ENCODE data around the gene DKK2.
"Not testable (repeated sequence)": the region's sequence is repeated elsewhere in the genome, so short reads cannot be mapped to it uniquely, and the experiment has no call there.

Gene DKK2

DNA sequence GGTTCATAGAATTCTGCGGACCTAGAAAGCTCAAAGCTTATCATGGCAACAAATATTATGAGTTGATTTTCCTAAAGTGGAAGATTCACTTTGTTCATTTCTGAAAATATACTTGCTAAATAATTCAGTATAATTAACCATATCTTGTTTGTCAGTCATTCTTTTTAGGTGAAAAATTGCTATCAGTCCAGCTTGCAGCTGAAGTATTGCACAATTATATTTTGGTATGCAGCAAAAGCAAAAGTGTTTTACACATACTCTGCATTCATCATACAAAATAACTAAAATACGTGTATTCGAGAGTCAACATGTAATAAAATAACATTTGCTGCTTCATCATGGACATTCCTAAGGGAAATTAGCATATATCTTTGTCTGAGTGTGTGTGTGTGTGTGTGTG is 24.8 kb downstream of the DKK2 start:
- no peak for DNase-seq

DNA sequence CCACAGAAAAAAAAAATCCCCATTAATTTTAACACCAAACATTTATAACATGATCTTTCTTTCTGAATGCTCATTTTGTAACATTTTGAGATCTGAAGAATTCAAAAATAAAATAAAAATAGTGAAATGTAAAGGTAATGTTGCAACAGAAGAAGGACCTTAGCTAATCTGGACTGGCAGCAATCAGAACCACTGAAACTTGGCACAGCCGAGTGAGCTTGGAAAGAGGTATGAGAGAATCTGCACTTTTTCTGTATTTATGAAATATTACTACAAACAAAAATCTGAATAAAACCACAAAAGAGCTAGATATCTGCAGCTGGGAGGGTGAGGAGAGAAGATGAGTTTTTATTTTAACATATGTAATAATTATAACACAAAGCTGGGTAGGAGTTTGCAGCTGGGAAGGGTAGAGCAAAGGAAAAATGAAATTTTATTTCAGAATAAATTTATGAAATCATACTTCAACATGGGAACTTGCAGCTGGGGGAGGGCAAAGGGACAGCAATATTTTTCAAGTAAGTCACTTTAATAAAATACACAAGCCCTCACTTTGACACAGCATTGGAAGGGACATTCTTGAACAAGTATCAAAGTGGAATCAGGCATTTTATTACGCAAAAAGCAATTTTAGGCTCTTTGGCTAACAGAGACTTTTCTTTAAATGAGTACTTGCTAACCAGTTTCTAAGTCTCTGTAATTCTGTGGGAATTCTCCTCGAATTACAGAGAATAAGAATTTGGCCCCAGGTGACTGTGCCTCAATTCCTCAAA is 26.7 kb downstream of the DKK2 start:
- DNase-seq, result no peak

DNA sequence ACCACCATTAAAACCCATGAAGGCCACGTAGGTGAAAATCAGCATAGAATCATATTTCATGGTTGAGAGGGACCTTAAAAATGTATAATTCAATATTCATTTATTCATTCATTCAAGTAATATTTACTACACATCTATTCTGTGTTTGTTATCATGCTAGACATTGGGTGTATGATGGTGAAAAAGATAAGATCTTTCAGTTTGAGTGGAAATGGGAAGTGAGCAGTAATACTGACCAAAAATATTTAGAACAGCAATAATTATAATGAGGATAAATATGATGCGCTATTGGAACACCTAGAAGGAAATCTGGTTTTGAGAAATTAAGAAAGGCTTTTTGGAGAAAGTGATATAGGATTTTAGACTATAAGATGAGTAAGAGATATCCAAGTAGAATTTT is 28.0 kb downstream of the DKK2 start:
- DNase-seq, result no peak

DNA sequence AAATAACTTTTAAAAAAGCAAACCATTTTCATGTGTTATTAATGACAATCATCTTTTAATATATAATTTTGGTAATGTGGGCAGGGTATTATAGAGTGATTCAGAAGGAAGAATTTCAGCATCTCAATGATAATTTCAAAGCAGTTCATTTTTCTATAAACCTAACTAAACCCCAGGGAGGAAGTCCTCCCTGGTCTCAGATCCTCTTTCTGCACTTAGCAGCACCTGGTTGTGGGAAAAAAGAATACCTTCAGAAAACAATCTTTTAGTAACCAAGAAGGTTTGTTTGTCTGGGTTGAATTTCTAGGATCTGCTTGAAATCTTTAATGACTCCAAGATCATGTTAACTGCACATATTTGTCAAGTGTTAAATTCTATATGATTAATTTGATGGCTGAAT is 29.9 kb downstream of the DKK2 start:
- no peak for DNase-seq

DNA sequence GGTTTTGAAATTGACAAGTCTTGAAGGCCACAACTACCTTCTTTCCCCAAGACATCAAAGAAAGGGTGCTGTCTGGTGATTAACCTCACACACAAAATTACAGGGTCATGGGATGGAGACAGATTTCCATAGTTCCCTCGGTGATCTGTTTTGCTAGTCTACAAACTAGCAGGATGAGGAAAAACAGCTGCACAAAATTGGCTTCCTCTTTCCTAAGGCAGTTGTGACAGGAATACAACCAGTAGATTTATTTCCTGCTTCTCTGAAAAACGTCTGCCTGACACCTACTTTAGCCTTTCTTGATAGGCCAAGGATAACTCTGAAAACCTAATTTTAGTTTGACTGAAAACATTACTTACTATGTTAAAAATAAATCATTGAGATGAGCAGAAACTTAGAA is 39.6 kb downstream of the DKK2 start:
- no peak for DNase-seq

DNA sequence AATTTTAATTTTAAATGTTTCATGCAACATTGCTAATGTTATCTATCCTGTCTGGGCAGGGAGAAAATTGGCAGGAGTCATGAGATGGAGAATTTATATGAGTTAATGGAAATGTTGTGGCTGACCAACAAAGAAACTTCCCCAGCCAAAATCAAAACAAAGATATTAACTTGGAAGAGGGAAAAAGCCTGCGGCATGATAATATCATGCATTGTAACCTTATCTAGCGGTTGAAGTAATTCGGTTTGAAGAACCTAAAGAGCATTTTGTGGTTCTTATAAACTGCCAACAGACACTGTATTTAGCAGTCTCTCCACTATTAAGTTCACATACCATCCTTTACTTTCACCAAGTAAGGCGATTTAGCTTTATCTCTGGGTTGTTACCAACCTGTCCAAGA is 42.3 kb downstream of the DKK2 start:
- no peak for DNase-seq

DNA sequence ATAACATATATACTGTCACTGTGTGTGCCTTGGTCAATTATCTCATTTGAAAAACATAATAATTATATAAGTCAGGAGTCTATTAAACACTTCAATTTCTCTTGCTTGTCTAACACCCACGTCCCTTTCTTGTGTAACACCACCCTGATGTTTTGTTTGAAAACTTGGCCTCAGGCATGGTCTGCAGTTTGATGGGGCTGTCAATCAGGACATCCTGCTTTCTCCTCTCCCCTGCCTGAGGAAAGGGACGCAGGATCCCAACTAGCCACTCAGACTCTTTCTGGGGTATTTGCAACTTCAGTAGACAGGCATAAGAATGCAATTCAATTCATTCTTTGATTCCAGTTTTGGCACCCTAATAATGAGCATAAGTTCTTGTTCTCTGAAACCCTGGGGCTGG is 48.8 kb downstream of the DKK2 start:
- no peak for DNase-seq

DNA sequence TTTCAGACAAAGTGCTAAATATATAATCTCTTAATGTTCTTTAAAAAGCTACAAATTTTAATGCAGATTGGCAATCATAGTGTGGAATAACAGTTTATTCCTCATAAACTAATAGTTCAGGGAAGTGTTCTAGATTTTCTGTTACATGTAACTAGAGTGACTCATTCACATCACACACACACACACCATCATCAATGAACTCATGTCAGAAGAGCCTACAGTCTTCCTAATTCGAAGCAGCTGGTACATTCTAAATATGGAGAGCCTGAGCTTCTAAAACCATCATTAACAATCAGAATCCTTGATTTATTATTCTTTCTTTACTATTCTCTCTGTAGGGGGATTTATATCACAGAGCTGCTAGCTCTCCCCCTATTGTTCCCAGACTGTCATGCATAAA is 49.6 kb downstream of the DKK2 start:
- no peak for DNase-seq

DNA sequence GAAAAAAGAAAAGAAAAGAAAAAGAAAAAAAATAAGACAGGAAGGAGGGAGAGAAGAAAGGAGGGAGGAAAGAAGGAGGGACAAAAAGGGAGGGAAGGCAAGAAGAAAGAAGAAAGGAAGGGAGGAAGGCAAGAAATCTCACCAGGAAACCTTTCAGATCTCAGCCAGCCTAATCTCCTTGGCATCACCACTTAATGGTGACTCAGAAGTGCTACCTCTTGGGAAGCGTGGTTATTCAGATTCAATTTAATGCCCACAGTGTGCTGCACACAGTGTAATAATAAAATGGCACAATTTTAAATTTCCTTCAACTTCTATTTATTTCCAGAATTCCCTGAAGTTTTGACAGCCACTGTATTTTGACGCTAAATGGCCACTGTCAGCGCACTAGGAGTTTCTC is 50.3 kb downstream of the DKK2 start:
- DNase-seq, result no peak

DNA sequence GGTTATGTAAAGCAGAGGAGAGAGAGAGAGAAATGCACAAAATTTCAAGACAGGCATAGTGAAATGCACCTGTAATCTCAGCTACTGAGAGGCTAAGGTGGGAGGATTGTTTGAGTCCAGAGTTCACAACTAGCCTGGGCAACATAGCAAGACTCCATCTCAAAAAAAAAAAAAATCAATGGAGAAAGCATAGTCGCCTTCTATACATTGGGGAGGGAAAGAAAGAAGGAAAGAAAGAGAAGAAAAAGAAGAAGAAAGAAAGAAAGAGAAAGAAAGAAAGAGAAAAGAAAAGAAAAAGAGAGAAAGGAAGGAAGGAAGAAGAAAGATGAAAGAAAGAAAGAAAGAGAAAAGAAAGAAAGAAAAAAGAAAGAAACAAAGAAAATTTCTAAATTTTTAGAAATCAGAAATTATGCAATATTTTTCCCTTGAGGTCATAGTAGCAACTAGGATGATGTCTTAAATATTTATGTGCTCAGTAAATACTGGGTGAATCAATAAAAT is 53.4 kb downstream of the DKK2 start:
- DNase-seq, result no peak

DNA sequence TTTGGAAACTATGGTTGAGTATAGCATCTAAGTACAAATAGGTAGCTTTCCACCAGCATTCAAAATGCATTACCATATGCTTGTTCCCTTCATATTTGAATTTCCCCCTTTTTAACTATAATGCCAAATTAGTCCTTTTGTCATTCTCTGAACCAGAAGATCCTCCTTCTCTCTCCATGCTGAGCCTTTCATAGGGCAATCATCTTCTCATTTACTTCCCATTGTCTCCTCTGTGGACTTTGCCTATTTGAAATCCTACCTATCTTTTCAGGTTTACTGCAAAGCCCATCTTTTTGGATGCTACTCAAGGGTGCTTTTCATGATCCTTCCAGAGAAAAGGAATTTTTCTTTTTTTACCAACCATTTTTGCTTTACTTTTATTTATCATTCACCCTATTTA is 54.7 kb downstream of the DKK2 start:
- no peak for DNase-seq

DNA sequence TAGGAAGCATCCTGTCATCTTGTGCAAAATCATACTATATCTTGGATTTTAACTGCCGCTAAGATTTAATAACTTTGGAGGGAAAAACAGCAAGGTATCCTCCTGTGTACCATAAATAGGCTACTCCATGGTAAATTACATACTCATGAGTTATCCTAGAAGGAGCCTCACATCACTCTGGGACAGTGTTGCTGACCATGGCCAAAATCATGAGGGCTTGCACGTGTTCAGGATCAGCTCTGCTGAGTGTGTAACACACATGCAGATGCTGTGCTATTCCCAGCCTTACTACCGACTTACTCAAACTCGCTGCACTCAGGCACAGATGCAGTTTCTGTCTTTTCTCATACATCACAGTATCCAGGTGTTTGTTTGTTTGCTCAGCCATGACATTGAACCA is 56.6 kb downstream of the DKK2 start:
- DNase-seq, result no peak

DNA sequence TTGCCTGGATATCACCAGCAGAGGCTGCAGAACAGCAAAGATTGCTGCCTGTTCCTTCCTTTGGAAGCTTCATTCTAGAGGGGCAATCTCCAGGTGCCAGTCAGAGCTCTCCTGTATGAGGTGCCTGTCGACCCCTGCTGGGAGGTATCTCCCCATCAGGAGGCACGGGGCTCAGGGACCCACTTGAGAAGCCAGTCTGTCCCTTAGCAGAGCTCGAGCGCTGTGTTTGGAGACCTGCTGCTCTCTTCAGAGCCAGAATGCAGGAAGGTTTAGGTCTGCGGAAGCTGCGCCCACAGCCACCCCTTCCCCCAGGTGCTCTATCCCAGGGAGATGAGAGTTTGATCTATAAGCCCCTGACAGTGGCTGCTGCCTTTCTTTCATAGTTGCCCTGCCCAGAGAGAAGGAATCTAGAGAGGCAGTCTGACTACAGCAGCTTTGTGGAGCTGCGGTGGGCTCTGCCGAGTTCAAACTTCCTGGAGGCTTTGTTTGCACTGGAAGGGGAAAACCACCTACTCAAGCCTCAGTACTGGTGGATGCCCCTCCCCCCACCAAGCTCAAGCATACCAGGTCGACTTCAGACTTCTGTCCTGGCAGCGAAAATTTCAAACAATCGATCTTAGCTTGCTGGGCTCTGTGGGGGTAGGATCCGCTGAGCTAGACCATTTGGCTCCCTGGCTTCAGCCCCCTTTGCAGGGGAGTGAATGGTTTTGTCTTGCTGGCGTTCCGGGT is 57.9 kb downstream of the DKK2 start:
- no peak for DNase-seq

DNA sequence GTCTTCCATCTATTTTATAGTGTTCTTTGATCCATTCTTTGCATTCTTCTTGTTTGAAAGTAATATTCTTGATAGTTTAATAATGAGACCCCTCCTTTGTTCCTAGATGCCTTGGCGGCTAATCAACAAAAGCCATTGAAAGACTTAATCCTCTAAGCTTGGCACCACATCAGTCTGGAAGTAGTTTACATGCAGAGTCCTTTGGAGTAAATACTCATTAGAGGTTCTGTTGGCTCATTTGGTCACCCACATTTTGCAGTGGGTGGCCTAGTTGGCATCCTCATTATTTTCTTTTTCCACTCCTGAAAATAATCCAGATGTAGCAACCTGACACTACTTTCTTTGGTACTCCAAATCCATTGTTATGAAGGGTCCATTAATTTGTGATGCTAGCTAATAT is 64.5 kb downstream of the DKK2 start:
- no peak for DNase-seq

DNA sequence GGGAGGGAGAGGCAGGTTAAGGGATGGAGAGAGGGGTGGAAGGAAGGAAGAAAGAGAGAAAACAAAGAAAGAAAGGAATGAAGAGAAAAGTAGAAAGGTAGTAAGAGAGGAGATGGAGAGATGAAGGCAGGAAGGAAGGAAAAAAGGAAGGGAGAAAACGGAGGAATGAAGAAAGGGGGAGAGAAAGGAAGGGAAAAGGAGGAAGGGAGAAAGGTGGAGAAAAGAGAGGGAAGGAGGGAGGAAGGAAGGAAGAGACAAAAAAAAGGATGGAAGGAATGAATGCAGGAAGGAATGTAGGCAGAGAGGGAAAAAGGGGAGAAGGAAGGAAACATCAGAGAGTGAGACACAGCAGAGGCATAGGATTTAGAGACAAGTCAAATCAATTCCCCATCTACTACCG is 68.2 kb downstream of the DKK2 start:
- DNase-seq, result no peak

DNA sequence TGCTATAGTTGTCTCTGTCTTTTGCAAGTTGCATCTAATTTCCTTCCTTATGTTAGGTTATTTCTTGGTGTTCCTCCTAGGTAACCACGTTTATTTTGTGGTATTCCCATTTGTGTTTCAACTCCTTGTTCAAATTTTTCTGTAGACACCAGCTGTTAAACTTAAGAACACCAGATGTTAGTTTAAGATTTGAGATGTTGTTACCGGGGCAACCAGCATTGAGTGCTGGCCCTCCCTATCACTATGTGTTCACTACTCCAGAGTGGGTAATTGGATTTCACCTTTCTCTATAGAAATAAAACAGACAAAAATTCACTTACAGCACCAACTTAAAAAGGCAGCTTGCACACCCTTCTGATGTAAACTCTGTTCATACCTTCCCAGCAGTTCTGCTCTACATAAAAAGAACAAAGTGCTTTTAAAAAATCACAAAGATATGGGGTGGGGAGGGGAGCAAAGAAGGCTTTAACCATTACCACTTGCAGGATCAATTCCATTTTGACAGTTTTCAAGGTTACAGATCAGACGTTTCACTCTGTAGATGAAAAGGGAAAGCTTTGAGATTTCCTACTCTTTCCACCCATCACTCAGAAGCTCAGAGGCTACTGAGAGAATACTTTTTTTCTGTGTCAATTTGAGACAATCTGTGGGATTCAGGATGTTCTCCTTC is 82.9 kb downstream of the DKK2 start:
- no peak for DNase-seq

DNA sequence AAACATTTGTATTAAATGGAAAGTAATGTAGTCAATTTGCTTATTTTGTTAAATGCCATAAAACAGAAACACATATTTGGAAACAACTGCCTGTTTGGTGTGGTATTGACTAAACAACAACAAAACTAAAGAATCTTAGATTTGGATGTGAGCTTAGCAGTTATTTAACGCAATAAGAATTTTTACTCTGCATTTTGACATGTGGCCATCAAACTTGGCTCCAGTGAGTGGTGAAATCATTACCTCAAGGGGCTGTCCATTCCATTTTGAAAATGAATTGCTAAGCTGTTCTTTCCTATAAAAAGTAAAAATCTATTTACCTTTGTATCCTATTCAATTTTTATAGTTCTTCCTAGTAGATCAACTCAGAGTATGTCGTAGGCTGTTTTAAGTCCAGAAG is 84.2 kb downstream of the DKK2 start:
- no peak for DNase-seq

DNA sequence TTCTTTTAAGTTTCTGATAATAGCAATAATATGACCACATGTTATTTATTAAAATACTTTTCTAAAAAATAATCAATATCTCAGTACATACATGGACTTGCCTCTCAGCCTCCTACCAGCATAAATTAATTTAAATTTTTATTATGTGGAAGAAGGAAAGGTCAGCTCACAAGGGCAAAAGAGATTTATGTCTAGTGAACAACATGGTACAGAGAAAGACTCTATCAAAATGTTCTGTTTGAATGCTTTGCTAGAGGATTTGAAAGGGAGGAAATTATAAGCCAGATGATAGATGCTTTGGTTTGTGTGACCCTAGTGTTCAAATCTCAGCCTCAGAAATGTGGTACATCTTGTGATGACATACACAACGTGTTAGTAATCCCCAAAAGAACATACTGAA is 94.3 kb downstream of the DKK2 start:
- no peak for DNase-seq

DNA sequence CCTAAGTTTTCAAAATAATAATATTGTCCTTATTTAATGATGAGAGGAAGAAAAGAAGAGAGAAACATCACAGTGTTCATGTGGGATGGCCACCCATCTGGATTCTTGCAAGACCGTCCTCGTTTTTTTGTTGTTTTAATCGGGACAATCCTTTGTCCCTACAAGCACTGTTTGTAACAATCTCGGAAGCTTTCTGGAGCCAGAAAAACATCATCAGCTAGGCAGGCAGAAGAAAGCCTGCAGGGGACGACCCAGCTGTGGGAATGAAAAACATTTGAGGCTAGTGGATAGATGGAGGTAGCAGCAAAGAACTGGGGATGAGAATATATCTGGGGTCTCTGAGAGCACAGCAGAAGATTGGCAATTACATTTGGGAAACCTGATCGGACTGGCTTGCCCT is 105.6 kb downstream of the DKK2 start:
- no peak for DNase-seq

DNA sequence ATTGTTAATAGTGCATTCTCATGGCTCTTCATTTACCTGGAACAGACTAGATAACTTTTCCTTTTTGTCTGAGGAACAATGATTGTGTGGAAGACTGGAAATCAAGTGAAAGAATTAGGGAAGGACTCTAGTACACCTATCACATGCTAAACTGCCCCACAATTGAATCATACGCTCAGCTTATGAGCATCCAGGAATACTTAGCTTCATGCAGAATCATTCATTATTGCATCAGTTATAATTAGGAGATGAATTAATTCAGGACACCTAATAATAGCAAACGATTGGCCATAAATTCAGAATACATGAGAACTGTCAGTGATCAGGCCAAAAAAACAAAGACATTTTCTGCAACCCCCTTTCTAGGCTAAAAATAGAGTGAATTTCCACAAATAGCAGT is 106.9 kb downstream of the DKK2 start:
- DNase-seq, result no peak

DNA sequence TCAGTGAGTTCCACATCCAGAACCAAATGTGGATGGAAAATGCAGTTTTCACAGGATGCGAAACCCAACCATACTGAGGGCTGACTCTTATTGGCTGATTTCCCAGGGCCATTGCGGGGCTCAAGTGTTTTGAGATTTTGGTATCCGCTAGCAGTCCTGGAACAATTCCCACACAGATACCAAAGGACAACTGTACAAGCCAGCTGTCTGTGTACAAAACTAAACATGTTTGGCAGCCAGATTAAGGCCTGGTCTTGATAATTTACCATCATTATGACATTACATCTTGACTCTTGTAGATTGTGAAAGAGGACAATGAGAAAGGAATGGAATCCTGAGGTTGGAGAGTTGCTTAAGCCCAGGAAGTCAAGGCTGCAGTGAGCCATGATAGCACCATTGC is 121.9 kb downstream of the DKK2 start:
- no peak for DNase-seq

DNA sequence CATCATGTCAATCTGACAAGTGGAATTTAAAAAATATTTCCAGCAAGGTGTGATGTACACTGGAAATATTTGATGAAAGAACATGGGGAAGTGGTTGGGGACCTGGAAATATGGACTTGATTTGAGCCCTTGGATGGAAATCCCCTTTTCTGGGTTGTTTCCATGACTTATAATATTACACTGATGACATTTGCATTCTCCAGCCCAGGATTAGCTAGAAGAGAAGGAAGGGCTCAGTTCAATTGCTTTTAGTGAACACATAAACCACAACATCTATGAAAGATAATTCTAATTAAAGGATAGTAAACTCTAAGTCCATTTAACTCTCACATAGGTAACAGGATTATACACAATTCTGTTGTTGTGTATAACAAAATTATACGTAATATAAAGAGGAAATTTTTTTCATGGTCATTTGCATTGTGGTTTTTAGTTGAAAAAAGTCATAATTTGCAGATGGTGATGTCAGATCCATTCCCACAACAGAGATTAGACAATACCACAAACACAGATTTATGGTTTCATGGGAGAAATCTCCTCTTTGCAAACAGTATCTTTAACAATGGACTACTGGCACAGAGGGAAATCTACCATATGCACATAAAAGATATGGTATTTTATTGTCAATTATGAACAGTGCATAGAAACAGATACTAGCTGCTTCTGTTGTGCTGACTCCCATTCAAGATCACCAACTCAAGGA is 126.5 kb downstream of the DKK2 start:
- no peak for DNase-seq

DNA sequence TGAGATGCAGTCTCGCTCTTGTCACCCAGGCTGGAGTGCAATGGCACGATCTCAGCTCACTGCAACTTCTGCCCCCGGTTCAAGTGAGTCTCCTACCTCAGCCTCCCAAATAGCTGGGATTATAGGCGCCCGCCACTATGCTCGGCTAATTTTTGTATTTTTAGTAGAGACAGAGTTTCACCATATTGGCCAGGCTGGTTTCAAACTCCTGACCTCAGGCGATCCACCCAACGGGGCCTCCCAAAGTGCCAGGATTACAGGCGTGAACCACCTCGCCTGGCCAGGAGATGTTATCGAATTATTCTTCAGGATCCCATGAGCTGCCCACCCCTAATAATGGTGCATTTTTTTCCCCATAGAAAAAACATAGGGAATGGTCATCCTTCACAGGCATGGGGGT is 128.1 kb downstream of the DKK2 start:
- DNase-seq, result not testable (repeated sequence)

Data from NCI-H345 (cell line).